Islet precursor cell (in vitro differentiated cells): ENCODE measurements around the gene GHRHR.

Experiments
- DNase-seq: peaks from one replicate; pipeline ENCODE4 v3.0.0-alpha.2; 2018

The GHRHR gene

DNA sequence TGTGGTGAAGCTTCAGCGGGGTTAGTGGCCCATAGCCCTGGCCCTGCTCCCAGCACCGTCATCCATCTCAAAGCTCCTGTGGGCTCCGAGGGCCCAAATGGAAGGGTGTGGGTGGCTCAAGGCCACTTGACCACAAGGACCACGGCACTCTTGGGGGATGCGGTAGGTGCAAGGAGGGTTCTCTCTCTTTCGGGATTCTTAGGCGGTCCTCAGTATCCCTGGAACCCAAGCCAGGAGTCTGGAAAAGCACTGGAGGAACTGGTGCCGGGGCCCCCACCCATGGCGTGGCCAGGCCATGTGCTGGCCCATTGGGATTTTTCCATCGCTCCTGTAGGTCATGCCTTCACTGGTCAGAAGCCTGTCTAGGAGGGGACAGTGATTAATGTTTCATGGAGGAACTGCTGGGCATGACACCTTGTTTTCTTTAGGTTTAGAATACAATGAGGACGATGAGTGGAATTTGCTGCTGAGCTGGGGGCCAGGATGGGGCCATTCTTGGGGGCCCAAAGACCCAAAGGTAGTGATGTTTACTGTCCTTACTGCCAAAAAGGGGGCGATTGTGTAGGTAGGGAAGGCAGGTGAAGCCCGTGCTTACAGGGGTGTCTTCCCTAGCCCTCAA, 35.4 kb upstream of the GHRHR start:
- DNase-seq: peak; percentile 23

- peak; percentile 38 for DNase-seq
Measured at GRCh38 chr7:30929686-30930085, 34.1 kb upstream of the GHRHR start.

GRCh38 chr7:30930621-30931020, 33.1 kb upstream of the GHRHR start:
- peak; percentile 84 for DNase-seq

GRCh38 chr7:30931161-30931928, 32.4 kb upstream of the GHRHR start:
- peak; percentile 84 for DNase-seq

DNA sequence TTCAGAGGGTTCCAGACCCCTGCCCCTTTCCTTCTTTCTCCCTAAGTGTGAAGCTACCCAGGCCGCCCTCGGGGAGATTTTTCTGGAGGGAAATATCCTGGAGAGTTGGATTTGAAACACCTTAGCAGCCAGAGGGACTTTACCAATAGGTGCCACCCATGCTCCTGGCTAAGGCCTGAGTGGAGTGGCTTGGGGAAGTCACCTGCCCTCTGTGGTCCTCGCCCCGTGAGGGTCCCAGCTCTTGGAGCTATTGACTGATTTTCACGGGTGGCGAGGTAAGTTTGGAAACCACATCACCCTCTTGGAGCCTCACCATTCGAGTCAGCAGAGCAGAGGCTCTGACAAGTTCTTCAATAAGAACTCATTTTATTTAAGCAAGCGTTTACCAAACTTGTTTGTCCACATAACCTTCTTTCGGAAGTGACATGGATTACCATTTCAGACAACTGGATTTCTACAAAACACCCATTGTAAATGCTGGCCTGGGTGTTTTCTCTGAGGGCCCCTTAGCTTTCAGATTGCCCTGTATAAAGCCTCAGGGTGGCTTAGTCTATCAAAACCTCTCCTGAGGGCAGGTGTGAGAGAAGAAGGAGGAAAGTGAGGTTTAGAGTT, 31.7 kb upstream of the GHRHR start:
- DNase-seq: peak; percentile 35

GRCh38 chr7:30932562-30932961, 31.2 kb upstream of the GHRHR start:
- peak; percentile 40 for DNase-seq

DNA sequence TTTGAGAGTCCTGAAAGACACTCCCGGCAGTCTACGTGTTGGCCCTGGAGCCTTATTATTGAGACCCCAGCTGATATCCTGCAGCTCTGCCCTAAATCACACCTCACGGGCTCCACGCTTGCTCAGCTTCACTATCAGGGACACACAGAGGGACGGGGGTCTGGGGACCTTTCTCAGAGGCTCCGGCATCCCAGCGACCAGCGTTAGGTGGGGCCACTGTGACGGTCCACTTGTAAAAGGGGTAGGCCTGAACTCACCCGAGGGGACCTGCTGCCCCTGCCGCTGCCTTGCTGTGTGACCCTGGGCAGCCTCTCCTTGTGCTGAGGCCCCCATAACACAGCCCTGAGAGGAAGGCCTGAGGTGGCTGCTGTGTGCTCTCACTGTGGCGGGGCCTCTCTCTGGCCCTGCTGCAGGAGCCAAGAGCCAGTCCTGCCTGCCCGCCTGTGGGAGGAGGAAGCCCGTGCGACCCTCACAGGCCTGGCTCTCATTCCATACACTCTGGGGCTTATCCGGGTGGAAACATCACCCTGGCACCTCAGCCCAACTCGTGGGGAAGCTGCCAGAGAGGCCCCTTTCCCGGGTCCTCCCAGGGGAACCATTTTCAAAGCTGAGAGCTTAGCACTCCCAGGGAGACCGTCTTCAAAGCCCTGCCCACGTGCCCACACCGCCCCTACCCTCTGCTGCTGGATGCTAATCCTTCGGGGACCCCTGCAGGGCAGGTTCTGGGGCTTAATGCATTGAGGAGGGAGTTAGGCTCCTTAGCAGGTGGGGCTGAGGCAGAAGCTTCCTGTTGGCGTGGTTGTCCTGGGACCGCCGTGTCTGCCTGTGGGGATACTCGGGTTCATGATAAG, 30.4 kb upstream of the GHRHR start:
- DNase-seq: peak; percentile 49

DNA sequence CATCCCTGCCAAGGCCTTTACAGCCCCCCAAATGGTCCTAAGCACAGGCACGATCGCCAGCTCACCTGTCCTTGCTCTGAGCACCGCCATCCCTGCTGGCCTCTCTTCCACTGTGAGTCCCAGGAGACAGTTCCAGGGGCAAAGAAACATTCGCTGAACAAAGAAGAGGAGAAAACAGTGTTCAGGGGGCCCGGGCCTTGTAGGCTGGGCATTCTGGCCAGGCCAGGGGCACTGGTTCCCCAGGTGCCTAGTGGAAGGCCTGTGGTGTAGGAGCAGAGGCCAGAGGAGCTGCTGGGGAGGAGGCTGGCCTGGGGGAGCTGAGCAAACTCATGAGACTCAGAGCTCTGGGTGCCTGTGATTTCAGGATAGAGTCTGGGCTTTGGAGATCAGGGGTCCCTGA, 29.5 kb upstream of the GHRHR start:
- peak; percentile 32 for DNase-seq

GRCh38 chr7:30934732-30935568, 28.8 kb upstream of the GHRHR start:
- DNase-seq: peak; percentile 46

- DNase-seq: no peak
Measured at GRCh38 chr7:30935569-30935877, 28.2 kb upstream of the GHRHR start.

DNA sequence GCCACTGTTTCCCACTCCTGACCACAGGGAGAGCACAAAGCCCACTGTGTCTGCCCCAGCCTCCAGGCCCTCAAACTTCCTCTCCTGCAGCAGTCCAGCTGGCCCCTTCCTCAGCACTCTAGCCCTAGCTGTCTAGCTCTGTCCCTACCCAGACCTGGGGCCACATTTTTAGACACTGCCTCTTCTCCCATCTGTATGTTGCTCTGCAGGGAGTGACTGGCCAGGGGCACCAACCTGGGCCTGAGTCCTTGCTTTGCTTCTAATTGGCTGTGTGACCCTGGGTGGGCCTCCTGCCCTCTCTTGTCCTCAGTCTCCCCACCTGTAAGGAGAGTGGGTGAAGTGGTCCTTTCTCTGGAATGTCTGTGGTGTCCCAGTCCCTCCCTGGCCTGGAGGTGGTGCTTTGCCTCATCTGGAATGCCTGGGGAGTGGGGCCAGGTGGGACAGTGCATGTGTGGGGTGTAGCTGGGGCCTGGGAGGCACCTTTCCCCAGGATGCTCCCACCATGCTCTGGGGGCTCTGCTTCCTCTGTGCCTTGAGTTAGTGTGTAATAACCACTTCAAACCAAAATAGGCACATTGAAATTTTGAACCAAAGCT, 27.0 kb upstream of the GHRHR start:
- DNase-seq: peak; percentile 52

DNA sequence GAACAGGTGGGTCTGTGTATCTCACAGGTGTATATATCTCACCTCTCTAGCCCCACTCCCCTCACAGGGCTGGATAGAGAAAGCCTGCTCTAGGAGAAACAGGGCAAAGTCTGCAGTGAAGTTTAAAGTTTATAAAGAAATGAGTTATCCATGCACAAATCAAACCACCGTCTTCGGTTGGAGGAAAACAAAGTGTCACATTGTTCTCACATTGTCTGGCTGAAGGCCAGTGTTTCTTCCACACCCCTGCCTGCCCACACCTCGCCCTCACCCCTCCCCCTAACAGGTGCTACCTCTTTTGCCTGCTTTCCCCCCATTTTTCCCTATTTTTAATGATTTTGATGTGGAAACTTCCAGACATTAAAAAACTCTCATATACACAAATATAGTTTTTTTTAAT, 26.3 kb upstream of the GHRHR start:
- no peak for DNase-seq

DNA sequence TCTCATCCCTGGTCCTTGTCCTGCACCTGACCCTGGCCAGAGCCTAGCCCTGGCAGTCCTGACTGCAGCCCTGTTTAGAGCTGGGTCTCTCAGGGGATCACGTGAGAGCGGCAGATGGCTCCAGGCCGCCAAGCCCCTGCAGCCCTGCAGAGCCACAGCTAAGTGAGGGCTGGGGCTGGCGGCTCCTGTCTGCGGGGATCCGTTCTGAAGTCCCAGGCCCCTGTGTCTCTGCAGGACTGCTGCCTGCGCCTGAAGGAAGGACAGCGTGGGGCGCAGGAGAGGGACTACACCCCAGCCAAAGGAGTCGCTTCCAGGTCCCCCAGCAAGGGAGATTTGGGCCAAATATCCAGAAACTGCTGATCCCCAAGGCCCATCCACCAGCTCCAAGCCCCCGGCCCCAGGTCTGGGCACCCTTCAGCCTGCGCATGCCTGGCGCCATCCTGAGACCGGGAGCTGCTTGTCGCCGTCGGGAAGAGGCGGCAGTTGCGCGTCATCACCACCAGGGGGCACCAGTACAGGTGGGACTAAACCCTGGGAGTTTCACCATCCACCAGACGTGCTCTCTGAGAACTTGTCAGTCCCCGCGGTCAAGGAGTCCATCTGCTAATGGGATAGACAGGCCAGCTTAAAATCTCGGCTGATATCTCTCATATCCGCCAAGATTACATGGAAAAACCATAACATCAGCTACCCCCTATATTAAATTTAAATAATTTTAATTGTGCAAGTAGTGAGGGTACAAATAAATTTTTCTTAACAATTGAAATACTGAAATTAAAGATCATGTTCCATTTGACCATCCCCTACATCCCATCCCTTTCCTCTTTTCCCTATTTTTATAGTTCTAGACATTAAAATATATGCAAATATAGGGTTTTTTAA, 25.1 kb upstream of the GHRHR start:
- peak; percentile 97 for DNase-seq

- DNase-seq: no peak
Measured at GRCh38 chr7:30941582-30942323, 22.0 kb upstream of the GHRHR start.

DNA sequence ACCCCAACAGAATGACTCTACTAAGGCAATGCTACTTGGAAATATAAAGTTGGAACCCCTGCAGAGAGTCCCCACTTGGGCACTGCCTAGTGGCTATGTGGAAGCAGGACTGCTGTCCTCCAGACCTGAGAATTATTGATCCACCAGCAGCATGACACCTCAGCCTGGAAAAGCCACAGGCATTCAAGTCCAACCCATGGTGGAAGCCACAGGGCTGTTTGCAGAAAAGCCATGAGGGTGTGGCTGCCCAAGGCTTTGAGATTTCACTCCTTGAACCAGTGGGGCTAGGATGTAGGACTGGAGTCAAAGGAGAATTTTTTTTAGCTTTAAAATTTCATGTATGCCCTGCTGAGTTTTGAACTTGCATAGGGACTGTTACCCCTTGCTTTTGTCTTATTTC, 13.6 kb upstream of the GHRHR start:
- DNase-seq: no peak

GRCh38 chr7:30954914-30955313, 8.8 kb upstream of the GHRHR start:
- no peak for DNase-seq

GRCh38 chr7:30956704-30957103, 7.0 kb upstream of the GHRHR start:
- no peak for DNase-seq

- no peak for DNase-seq
Measured at GRCh38 chr7:30965372-30965771, 1.6 kb downstream of the GHRHR start.

DNA sequence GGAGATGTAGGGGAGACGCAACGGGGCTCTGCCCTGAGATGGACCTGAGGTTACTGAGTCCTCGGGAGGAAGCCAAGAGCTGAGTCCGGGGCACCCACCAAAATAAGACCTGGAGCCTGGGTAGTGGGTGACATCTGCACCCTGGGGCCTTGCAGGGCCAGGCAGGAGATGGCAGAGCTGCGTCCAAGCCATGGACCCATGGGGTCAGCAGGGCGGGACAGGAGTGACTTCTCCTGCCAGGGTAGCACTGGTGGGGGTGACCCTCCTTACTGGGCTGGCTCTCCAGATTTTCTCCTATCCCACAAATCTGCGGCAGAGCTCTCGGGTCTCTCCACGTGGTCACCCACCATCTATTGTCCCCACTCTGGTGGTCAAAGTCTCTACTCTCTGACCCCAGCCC, 2.1 kb downstream of the GHRHR start:
- DNase-seq: no peak

DNA sequence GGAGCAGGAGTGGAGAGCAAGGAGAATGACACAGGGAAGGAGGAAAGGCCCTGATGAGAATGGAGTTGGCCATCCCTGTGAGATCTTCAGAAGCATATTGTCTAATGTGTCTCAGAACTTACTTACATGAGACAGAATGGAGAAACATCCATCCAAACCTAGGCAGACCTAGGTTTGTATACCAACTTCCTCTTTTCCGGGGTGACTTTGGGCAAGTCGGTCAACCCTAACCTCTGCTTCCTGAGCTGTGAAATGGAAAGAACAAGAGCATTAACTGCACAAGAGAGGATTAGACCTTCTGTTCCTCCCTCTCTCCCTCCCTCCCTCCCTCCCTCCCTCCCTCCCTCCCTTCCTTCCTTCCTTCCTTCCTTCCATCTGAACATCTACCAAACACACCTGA, 4.5 kb downstream of the GHRHR start:
- DNase-seq: no peak
